ENCODE data around the gene LMX1B.

The LMX1B gene

GRCh38 chr9:126658956-126659555, 45.3 kb downstream of the LMX1B start:
- no peaks in the 10 kb centered on the region; the same call in 1 of the 2 replicates for H3K27me3 ChIP-seq
- TF ChIP-seq, protein P1, sequence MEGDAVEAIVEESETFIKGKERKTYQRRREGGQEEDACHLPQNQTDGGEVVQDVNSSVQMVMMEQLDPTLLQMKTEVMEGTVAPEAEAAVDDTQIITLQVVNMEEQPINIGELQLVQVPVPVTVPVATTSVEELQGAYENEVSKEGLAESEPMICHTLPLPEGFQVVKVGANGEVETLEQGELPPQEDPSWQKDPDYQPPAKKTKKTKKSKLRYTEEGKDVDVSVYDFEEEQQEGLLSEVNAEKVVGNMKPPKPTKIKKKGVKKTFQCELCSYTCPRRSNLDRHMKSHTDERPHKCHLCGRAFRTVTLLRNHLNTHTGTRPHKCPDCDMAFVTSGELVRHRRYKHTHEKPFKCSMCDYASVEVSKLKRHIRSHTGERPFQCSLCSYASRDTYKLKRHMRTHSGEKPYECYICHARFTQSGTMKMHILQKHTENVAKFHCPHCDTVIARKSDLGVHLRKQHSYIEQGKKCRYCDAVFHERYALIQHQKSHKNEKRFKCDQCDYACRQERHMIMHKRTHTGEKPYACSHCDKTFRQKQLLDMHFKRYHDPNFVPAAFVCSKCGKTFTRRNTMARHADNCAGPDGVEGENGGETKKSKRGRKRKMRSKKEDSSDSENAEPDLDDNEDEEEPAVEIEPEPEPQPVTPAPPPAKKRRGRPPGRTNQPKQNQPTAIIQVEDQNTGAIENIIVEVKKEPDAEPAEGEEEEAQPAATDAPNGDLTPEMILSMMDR (IDR thresholded peaks at IDR 0.05; ENCODE audit: low read depth, low read length): no peak
- H3K9me3 ChIP-seq: no peaks in the 10 kb centered on the region
- H3K36me3 ChIP-seq: no peaks in the 10 kb centered on the region
- no peak overlapping the region for H3K4me3 ChIP-seq (ENCODE audit: low read depth, low read length)
- no peak for DNase-seq
- peaks cover 8% of the 10 kb centered on the region; the same call in 1 of the 2 replicates for H3K4me1 ChIP-seq

- Histone ChIP-seq H3K36me3 (no peaks in the 10 kb centered on the region), H3K9me3 (no peaks in the 10 kb centered on the region), H3K4me3 (ENCODE audit: low read depth, low read length) (no peak overlapping the region), H3K27me3 (no peaks in the 10 kb centered on the region; the same call in 1 of the 2 replicates), H3K4me1 (peaks cover 8% of the 10 kb centered on the region; the same call in 1 of the 2 replicates)
- TF ChIP-seq, protein P1 (IDR thresholded peaks at IDR 0.05; ENCODE audit: low read depth, low read length): no peak
- DNase-seq: no peak
Measured at GRCh38 chr9:126661122-126661520, 47.4 kb downstream of the LMX1B start.

DNA sequence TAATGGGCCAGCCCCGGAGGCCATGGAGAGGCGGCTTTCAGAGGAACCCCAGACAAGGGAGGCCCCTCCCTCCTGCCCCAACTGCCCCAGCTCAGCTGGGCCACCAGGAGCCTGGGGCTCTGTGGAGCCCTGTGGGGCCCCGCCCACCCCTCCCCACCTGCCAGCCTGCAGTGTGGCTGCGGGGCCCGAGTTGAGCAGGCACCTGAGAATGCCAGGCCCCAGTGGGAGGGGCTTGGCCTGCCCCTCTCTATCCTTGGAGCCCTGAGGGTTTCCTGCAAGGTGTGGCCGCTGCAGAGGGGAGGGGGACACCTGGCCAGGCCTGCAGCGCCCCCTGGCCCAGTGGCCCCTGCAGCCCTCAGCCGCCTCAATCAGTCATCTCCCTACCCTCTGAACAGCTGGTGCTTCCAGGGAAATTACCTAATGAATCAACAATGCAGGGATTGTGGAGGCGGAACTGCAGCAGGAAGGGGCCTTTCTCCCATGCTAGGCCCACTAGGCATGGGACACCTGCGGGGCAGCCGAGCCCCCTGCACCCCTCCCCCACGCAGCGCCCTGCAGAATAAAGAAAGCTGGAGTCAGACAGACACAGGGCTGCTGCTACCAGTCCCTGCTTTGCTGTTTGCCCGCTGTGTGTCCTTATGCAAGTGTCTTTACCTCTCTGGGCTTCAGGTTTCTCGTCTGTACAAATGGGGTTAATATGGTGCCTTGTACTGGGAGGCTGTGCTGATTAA, 48.0 kb downstream of the LMX1B start:
- Histone ChIP-seq H3K27me3 (no peaks in the 10 kb centered on the region; the same call in 1 of the 2 replicates), H3K9me3 (no peaks in the 10 kb centered on the region), H3K36me3 (no peaks in the 10 kb centered on the region), H3K4me1 (peaks cover 8% of the 10 kb centered on the region; the same call in 1 of the 2 replicates), H3K4me3 (ENCODE audit: low read depth, low read length) (no peak overlapping the region)
- TF ChIP-seq, protein P1 (IDR thresholded peaks at IDR 0.05; ENCODE audit: low read depth, low read length): 0 out of 2 replicates have a peak, but pooled peaks have one; percentile 16
- DNase-seq: no peak

DNA sequence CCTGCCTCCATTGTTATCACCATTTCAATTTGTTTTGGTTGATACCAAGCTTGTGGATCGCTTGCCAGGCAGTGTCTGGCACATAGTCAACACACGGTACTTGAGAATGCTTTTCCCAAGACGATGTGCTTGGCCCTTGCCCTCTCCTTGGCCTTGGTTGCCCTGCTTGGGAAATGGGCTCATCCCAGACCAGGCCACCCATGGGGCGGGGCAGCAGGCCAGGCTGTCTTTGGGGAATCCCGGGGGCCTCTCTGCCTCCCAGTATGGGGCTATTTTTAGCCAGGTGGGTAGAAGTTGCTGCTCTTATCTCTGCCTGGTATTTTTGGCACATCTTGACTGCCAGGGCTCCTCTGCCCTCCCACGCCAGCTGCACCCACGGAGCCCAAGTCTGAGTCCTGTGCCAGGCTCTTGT, 49.9 kb downstream of the LMX1B start:
- Histone ChIP-seq H3K27me3 (no peaks in the 10 kb centered on the region; the same call in 1 of the 2 replicates), H3K4me1 (peaks cover 8% of the 10 kb centered on the region), H3K36me3 (no peaks in the 10 kb centered on the region), H3K9me3 (no peaks in the 10 kb centered on the region), H3K4me3 (ENCODE audit: low read depth, low read length) (no peak overlapping the region)
- DNase-seq: no peak
- TF ChIP-seq, protein P1 (IDR thresholded peaks at IDR 0.05; ENCODE audit: low read depth, low read length): no peak

- H3K36me3 ChIP-seq: no peaks in the 10 kb centered on the region
- H3K9me3 ChIP-seq: no peaks in the 10 kb centered on the region
- DNase-seq: no peak
- no peaks in the 10 kb centered on the region; the same call in 1 of the 2 replicates for H3K27me3 ChIP-seq
- H3K4me1 ChIP-seq: peaks cover 4% of the 10 kb centered on the region
- TF ChIP-seq, protein P1 (IDR thresholded peaks at IDR 0.05; ENCODE audit: low read depth, low read length): no peak
- H3K4me3 ChIP-seq (ENCODE audit: low read depth, low read length): no peak overlapping the region
Measured at GRCh38 chr9:126664900-126665643, 51.3 kb downstream of the LMX1B start.

All from BE2C (cell line).